ENCODE data around the gene RGS7. TPM values are rescaled to one million over a fixed set of nuclear protein-coding genes. Genes with fewer than 3 reads are reported as not detected.
"Not testable (repeated sequence)": the region's sequence is repeated elsewhere in the genome, so short reads cannot be mapped to it uniquely, and the experiment has no call there.

The RGS7 gene
- total RNA-seq, 2 donors from 2014 or later, result not detected

GRCh38 chr1:241115784-241116183, 241.2 kb downstream of the RGS7 start:
- no peak for ATAC-seq
- no peaks in the 10 kb centered on the region for H3K27me3 Mint-ChIP-seq
- no peak overlapping the region for H3K27ac Mint-ChIP-seq
- no peak for DNase-seq (ENCODE audit: low spot score)
- no peaks in the 10 kb centered on the region for H3K4me1 Mint-ChIP-seq (ENCODE audit: low read depth in 2 of 2)
- peaks cover 11% of the 10 kb centered on the region for H3K9me3 Mint-ChIP-seq
- H3K36me3 Mint-ChIP-seq, result no peaks in the 10 kb centered on the region
- no peak overlapping the region for H3K4me3 Mint-ChIP-seq

- Mint-ChIP-seq H3K4me3 (no peak overlapping the region), H3K4me1 (ENCODE audit: low read depth in 2 of 2) (no peaks in the 10 kb centered on the region), H3K36me3 (no peaks in the 10 kb centered on the region), H3K27ac (no peak overlapping the region), H3K27me3 (no peaks in the 10 kb centered on the region), H3K9me3 (peaks cover 11% of the 10 kb centered on the region)
- DNase-seq (ENCODE audit: low spot score), result no peak
- no peak for ATAC-seq
Measured at GRCh38 chr1:241114699-241115233, 242.2 kb downstream of the RGS7 start.

DNA sequence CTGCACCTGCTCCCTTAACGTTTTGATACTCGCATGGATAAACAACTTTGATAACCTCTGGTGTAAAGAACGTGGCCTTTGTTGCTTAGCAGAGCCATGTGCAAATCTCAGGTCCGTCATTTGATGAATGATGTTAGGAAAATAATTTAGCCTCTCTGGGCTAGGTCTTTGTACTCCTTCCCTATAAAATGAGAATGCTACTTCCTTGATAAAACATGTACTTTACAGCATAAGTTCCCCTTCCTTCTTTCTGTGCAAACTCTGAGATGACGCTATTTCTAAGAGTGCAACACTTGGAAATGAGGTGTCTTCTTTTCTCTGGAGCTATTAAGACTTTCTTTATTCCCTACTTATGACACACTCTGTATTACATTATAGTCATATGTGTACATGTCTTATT, 243.4 kb downstream of the RGS7 start:
- H3K4me1 Mint-ChIP-seq (ENCODE audit: low read depth in 2 of 2), result no peaks in the 10 kb centered on the region
- no peak overlapping the region for H3K27ac Mint-ChIP-seq
- H3K9me3 Mint-ChIP-seq, result peaks cover 11% of the 10 kb centered on the region
- ATAC-seq (no peak), DNase-seq (ENCODE audit: low spot score) (no peak)
- H3K36me3 Mint-ChIP-seq, result no peaks in the 10 kb centered on the region
- no peak overlapping the region for H3K4me3 Mint-ChIP-seq
- H3K27me3 Mint-ChIP-seq, result no peaks in the 10 kb centered on the region

GRCh38 chr1:241109039-241109438, 248.0 kb downstream of the RGS7 start:
- Mint-ChIP-seq H3K4me1 (ENCODE audit: low read depth in 2 of 2) (no peaks in the 10 kb centered on the region), H3K36me3 (no peaks in the 10 kb centered on the region), H3K27me3 (no peaks in the 10 kb centered on the region), H3K27ac (no peak overlapping the region), H3K9me3 (peaks cover 7% of the 10 kb centered on the region), H3K4me3 (no peak overlapping the region)
- DNase-seq (ENCODE audit: low spot score) (no peak), ATAC-seq (no peak)

GRCh38 chr1:241105147-241105546, 251.9 kb downstream of the RGS7 start:
- no peak overlapping the region for H3K27ac Mint-ChIP-seq
- H3K36me3 Mint-ChIP-seq, result no peaks in the 10 kb centered on the region
- no peak for ATAC-seq
- DNase-seq (ENCODE audit: low spot score), result no peak
- H3K27me3 Mint-ChIP-seq, result no peaks in the 10 kb centered on the region
- H3K9me3 Mint-ChIP-seq, result no peaks in the 10 kb centered on the region
- no peaks in the 10 kb centered on the region for H3K4me1 Mint-ChIP-seq (ENCODE audit: low read depth in 2 of 2)
- H3K4me3 Mint-ChIP-seq, result no peak overlapping the region

DNA sequence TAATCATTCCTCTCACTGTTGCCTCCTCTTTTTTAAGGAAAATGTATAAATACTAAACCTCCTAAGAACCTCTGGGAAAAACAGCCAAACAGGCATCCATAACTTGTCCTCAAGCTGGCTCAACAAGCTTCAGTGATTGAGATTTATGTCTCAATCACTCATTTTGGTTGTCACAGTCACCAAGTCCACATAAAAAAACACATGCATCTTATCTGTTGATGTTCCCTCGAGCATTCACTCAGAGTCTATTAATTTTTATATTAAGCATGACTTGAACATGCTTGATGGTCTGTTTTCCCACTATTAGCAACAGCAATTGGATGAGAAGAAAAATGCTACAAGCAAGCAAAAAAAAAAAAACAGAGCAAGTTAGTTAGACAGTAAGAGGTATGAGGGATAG, 254.3 kb downstream of the RGS7 start:
- no peaks in the 10 kb centered on the region for H3K27me3 Mint-ChIP-seq
- ATAC-seq (no peak), DNase-seq (ENCODE audit: low spot score) (no peak)
- H3K4me1 Mint-ChIP-seq (ENCODE audit: low read depth in 2 of 2), result no peaks in the 10 kb centered on the region
- H3K9me3 Mint-ChIP-seq, result peaks cover 10% of the 10 kb centered on the region
- H3K27ac Mint-ChIP-seq, result no peak overlapping the region
- H3K4me3 Mint-ChIP-seq, result no peak overlapping the region
- H3K36me3 Mint-ChIP-seq, result no peaks in the 10 kb centered on the region

GRCh38 chr1:241101622-241102021, 255.4 kb downstream of the RGS7 start:
- Mint-ChIP-seq H3K4me3 (no peak overlapping the region), H3K36me3 (no peaks in the 10 kb centered on the region), H3K27me3 (no peaks in the 10 kb centered on the region), H3K4me1 (ENCODE audit: low read depth in 2 of 2) (no peaks in the 10 kb centered on the region), H3K9me3 (peaks cover 10% of the 10 kb centered on the region), H3K27ac (no peak overlapping the region)
- ATAC-seq (no peak), DNase-seq (ENCODE audit: low spot score) (no peak)

DNA sequence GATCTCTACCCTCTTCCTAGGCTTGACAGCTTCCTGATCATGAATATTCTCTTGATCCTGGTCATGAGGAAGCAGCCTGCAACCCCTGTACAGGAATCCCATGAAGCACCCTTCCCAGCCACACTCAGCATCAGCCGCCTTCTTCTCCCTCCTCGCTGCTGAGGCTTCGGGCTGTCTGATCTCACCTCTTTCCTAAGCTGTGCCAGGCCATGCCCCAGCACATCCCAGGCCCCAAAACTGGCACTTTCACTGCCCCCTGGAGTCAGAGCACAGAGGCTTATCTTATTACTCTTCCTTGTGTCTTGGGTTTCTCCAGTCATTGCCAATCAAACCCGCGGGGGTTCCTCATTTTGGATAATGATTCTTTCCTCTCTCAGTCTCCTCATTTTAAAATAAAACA, 259.5 kb downstream of the RGS7 start:
- no peak for DNase-seq (ENCODE audit: low spot score)
- no peak overlapping the region for H3K27ac Mint-ChIP-seq

GRCh38 chr1:241096982-241097381, 260.0 kb downstream of the RGS7 start:
- H3K4me3 Mint-ChIP-seq, result no peak overlapping the region
- no peak for ATAC-seq
- H3K36me3 Mint-ChIP-seq, result no peaks in the 10 kb centered on the region
- H3K4me1 Mint-ChIP-seq (ENCODE audit: low read depth in 2 of 2), result no peaks in the 10 kb centered on the region
- H3K27me3 Mint-ChIP-seq, result no peaks in the 10 kb centered on the region
- peaks cover 12% of the 10 kb centered on the region for H3K9me3 Mint-ChIP-seq
- DNase-seq (ENCODE audit: low spot score), result no peak
- no peak overlapping the region for H3K27ac Mint-ChIP-seq

More for the DNA sequence above, 259.5 kb downstream of the RGS7 start:
- no peak for ATAC-seq
- Mint-ChIP-seq H3K9me3 (peaks cover 12% of the 10 kb centered on the region), H3K4me3 (no peak overlapping the region), H3K36me3 (no peaks in the 10 kb centered on the region), H3K4me1 (ENCODE audit: low read depth in 2 of 2) (no peaks in the 10 kb centered on the region), H3K27me3 (no peaks in the 10 kb centered on the region)

- ATAC-seq, result no peak
- H3K4me1 Mint-ChIP-seq (ENCODE audit: low read depth in 2 of 2), result no peaks in the 10 kb centered on the region
- no peak for DNase-seq (ENCODE audit: low spot score)
- no peaks in the 10 kb centered on the region for H3K27me3 Mint-ChIP-seq
- H3K27ac Mint-ChIP-seq, result no peak overlapping the region
- H3K9me3 Mint-ChIP-seq, result peaks cover 12% of the 10 kb centered on the region
- no peak overlapping the region for H3K4me3 Mint-ChIP-seq
- H3K36me3 Mint-ChIP-seq, result no peaks in the 10 kb centered on the region
Measured at GRCh38 chr1:241095847-241096246, 261.2 kb downstream of the RGS7 start.

DNA sequence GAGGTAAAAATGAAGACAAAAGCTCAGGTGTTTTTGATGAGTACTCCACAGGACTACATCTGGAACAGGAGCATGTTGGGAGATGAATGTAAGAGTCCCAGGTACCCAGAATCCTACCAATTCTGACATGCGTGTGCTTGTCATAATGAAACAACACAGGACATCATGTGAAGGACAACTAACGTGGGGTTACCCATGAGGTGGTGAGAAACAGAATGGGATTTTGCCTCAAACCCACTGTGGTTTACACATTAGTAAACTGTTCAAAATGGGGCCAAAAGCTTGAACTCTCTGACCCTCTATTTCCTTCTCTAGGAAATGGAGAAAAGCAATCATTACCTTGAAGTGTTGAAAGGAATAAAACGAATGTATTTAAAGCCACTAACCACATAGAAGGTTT, 266.2 kb downstream of the RGS7 start:
- H3K36me3 Mint-ChIP-seq, result no peaks in the 10 kb centered on the region
- no peaks in the 10 kb centered on the region for H3K4me1 Mint-ChIP-seq (ENCODE audit: low read depth in 2 of 2)
- no peak for ATAC-seq
- no peak overlapping the region for H3K4me3 Mint-ChIP-seq
- H3K27ac Mint-ChIP-seq, result no peak overlapping the region
- DNase-seq (ENCODE audit: low spot score), result no peak
- H3K9me3 Mint-ChIP-seq, result peaks cover 10% of the 10 kb centered on the region
- H3K27me3 Mint-ChIP-seq, result no peaks in the 10 kb centered on the region

GRCh38 chr1:241089066-241089465, 267.9 kb downstream of the RGS7 start:
- DNase-seq (ENCODE audit: low spot score); H3K4me3 Mint-ChIP-seq; H3K36me3 Mint-ChIP-seq; H3K4me1 Mint-ChIP-seq (ENCODE audit: low read depth in 2 of 2); ATAC-seq; H3K27me3 Mint-ChIP-seq; H3K27ac Mint-ChIP-seq: not testable (repeated sequence)
- H3K9me3 Mint-ChIP-seq, result peaks cover 14% of the 10 kb centered on the region

DNA sequence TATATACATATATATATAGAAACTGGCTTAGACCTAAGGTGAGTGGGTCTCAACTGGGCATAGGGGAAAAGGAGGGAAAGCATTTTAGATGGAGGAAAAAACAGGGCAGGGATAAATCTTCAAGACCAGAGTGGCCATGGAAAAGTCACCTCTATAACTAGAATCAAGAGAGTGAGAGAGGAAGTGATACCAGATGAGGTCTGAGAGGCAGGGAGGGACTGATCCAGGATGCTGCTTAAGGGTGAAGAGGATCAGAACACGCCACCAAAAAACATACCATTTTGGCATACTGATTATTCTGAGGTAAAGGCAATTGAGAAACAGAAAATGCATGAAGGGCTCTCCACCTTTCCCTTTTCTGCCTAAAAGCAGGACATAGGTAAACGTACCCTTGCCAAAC, 268.9 kb downstream of the RGS7 start:
- H3K9me3 Mint-ChIP-seq, result peaks cover 16% of the 10 kb centered on the region
- H3K27me3 Mint-ChIP-seq; H3K36me3 Mint-ChIP-seq; DNase-seq (ENCODE audit: low spot score); ATAC-seq; H3K4me3 Mint-ChIP-seq; H3K4me1 Mint-ChIP-seq (ENCODE audit: low read depth in 2 of 2); H3K27ac Mint-ChIP-seq: not testable (repeated sequence)

DNA sequence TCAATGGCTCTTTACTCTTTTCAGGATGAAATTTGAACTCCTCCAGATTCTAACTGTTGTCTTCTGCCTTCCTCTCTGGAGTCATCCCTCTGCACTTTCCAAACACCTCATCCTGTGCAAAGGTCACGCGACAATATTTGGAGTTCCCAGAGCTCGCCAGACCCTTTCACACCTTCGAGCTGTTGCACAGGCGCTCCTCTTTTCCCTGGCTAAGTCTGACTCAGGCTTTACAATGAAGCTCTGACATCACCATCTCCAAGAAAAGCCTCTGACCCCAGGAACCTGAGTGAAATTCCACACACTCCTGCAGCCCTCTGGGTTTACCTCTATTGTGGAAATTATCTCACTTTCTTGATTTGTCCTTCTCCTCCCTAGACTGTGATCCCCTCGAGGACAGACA, 270.3 kb downstream of the RGS7 start:
- Mint-ChIP-seq H3K36me3 (no peaks in the 10 kb centered on the region), H3K27me3 (no peaks in the 10 kb centered on the region), H3K27ac (no peak overlapping the region), H3K9me3 (peaks cover 16% of the 10 kb centered on the region), H3K4me3 (no peak overlapping the region), H3K4me1 (ENCODE audit: low read depth in 2 of 2) (no peaks in the 10 kb centered on the region)
- no peak for ATAC-seq
- DNase-seq (ENCODE audit: low spot score), result no peak

GRCh38 chr1:241083285-241083684, 273.7 kb downstream of the RGS7 start:
- no peak overlapping the region for H3K27ac Mint-ChIP-seq
- no peaks in the 10 kb centered on the region for H3K27me3 Mint-ChIP-seq
- no peak for ATAC-seq
- H3K4me1 Mint-ChIP-seq (ENCODE audit: low read depth in 2 of 2), result no peaks in the 10 kb centered on the region
- H3K4me3 Mint-ChIP-seq, result no peak overlapping the region
- DNase-seq (ENCODE audit: low spot score), result no peak
- H3K9me3 Mint-ChIP-seq, result peaks cover 13% of the 10 kb centered on the region
- no peaks in the 10 kb centered on the region for H3K36me3 Mint-ChIP-seq

All from natural killer cell treated with Interleukin-12 subunit alpha and Interleukin-12 subunit beta and Interleukin-15 and Interleukin-18, amount 100 ng/mL, for 72 hours (primary cell).